Ishikawa (cell line): Measurements from ENCODE around the gene ETV6.

Experiments used
- CEBPB ChIP-seq: IDR thresholded peaks from 2 replicates; pipeline ENCODE4 v1.6.1; 2012
- CREB1 ChIP-seq: IDR thresholded peaks from 2 replicates; pipeline ENCODE4 v1.6.1; 2012; ENCODE audit warnings: low read depth
- EGR1 ChIP-seq: IDR thresholded peaks from 2 replicates; pipeline ENCODE4 v1.6.1; 2012
- EP300 ChIP-seq: IDR thresholded peaks from 2 replicates; pipeline ENCODE4 v1.6.1; 2012; ENCODE audit warnings: borderline replicate concordance
- FOXM1 ChIP-seq: IDR thresholded peaks from 2 replicates; pipeline ENCODE4 v1.6.1; 2012; ENCODE audit warnings: low read depth, borderline replicate concordance
- NFIC ChIP-seq: IDR thresholded peaks from 2 replicates; pipeline ENCODE4 v1.6.1; 2012
- RAD21 ChIP-seq: IDR thresholded peaks from 2 replicates; pipeline ENCODE4 v1.6.1; 2012; ENCODE audit warnings: low read depth
- TAF1 ChIP-seq: IDR thresholded peaks from 2 replicates; pipeline ENCODE4 v1.6.1; 2012; ENCODE audit warnings: low read depth, mild to moderate bottlenecking
- TCF12 ChIP-seq: IDR thresholded peaks from 2 replicates; pipeline ENCODE4 v1.6.1; 2012; ENCODE audit warnings: low read depth
- TEAD4 ChIP-seq: IDR thresholded peaks from 2 replicates; pipeline ENCODE4 v1.6.1; 2012
- USF1 ChIP-seq: IDR thresholded peaks from 2 replicates; pipeline ENCODE4 v1.6.1; 2012
- YY1 ChIP-seq: IDR thresholded peaks from 2 replicates; pipeline ENCODE4 v1.6.1; 2012; ENCODE audit warnings: low read depth
- ZBTB7A ChIP-seq: IDR thresholded peaks from 2 replicates; pipeline ENCODE4 v1.6.1; 2012; ENCODE audit warnings: low read depth
- TF ChIP-seq, protein P1 (sequence below): IDR thresholded peaks from 2 replicates; pipeline ENCODE4 v1.6.1; 2012
- TF ChIP-seq, protein P2 (sequence below): IDR thresholded peaks from 2 replicates; pipeline ENCODE4 v1.6.1; 2012; ENCODE audit warnings: low read depth, mild to moderate bottlenecking

Gene ETV6

DNA sequence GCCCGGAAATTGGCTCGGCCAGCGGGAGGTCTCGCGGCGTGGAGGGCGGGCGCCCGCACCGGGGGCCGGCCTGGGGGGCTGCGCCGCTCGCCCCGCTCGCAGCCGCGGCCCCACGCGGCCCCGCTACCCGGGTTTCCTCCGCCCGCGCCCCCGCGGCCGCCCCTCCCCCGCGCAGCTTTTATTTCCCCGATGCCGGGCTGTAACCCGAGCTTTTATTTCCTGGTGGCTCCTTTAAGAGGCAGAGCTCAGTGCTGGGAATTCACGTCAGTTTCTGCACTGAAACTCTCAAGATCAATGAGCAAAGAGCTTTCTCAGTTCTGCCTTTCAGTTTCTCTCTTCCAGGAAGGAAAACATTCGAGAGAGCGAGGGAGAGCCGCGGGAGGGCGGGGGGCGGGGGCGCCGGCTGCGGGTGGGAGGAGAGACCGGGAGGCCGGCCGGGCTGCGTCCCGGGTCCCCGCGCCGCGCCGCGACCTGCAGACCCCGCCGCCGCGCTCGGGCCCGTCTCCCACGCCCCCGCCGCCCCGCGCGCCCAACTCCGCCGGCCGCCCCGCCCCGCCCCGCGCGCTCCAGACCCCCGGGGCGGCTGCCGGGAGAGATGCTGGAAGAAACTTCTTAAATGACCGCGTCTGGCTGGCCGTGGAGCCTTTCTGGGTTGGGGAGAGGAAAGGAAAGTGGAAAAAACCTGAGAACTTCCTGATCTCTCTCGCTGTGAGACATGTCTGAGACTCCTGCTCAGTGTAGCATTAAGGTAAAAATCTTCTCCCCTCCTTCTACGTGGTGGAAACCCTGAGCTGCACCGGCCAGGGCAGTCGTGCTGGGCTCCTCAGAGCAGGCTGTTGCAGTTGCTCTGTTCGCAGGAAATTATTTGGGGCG lies at the start of gene ETV6:
TSS of gene ETV6 (plus strand) at position 262 of the 873 bp plus-strand sequence. CDS start at position 716, 454 bp downstream.
- TF ChIP-seq TAF1 (peak; percentile 40), TCF12 (no peak), EGR1 (peak; percentile 54), ZBTB7A (no peak)

DNA sequence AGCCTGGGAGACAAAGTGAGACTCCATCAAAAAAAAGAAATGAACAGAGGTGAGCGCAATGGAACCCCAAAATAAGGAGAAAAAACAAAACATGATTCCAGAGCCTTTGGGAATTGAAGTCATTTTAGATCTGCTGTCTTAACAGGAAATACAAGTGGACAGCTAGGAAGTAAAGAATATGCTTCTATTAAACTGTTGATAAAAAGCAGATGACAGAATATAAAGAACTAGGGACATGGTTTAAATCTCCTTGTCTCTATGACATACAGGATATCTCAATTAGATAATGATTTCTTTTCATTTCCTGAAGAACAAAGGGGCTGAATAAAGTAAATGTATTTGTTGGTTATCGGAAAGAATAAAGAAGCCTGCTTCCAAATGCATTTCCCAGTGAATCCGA lies 49.3 kb upstream of the ETV6 start:
- TF ChIP-seq, protein P1, sequence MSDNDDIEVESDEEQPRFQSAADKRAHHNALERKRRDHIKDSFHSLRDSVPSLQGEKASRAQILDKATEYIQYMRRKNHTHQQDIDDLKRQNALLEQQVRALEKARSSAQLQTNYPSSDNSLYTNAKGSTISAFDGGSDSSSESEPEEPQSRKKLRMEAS = no peak
- TF ChIP-seq, protein P2, sequence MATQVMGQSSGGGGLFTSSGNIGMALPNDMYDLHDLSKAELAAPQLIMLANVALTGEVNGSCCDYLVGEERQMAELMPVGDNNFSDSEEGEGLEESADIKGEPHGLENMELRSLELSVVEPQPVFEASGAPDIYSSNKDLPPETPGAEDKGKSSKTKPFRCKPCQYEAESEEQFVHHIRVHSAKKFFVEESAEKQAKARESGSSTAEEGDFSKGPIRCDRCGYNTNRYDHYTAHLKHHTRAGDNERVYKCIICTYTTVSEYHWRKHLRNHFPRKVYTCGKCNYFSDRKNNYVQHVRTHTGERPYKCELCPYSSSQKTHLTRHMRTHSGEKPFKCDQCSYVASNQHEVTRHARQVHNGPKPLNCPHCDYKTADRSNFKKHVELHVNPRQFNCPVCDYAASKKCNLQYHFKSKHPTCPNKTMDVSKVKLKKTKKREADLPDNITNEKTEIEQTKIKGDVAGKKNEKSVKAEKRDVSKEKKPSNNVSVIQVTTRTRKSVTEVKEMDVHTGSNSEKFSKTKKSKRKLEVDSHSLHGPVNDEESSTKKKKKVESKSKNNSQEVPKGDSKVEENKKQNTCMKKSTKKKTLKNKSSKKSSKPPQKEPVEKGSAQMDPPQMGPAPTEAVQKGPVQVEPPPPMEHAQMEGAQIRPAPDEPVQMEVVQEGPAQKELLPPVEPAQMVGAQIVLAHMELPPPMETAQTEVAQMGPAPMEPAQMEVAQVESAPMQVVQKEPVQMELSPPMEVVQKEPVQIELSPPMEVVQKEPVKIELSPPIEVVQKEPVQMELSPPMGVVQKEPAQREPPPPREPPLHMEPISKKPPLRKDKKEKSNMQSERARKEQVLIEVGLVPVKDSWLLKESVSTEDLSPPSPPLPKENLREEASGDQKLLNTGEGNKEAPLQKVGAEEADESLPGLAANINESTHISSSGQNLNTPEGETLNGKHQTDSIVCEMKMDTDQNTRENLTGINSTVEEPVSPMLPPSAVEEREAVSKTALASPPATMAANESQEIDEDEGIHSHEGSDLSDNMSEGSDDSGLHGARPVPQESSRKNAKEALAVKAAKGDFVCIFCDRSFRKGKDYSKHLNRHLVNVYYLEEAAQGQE = no peak
- no peak for TF ChIP-seq CEBPB
- no peak for TF ChIP-seq EP300
- TF ChIP-seq EGR1 = no peak
- no peak for TF ChIP-seq FOXM1
- no peak for TF ChIP-seq NFIC
- TF ChIP-seq TCF12 = no peak
- no peak for TF ChIP-seq ZBTB7A
- TF ChIP-seq TEAD4 = no peak
- no peak for TF ChIP-seq YY1
- no peak for TF ChIP-seq CREB1
- TF ChIP-seq RAD21 = no peak
- no peak for TF ChIP-seq USF1
- TF ChIP-seq TAF1 = no peak

- TF ChIP-seq CEBPB = no peak
- no peak for TF ChIP-seq EGR1
- TF ChIP-seq, protein P2 = no peak
- TF ChIP-seq, protein P1 = no peak
- no peak for TF ChIP-seq NFIC
- TF ChIP-seq EP300 = no peak
- no peak for TF ChIP-seq CREB1
- no peak for TF ChIP-seq YY1
- no peak for TF ChIP-seq TEAD4
- TF ChIP-seq RAD21 = no peak
- no peak for TF ChIP-seq TAF1
- TF ChIP-seq ZBTB7A = no peak
- TF ChIP-seq FOXM1 = no peak
- no peak for TF ChIP-seq USF1
- no peak for TF ChIP-seq TCF12
Measured at GRCh38 chr12:11601647-11602046, 47.8 kb upstream of the ETV6 start.

GRCh38 chr12:11607313-11608081 lies 42.0 kb upstream of the ETV6 start:
- TF ChIP-seq CREB1 (no peak), TEAD4 (no peak), ZBTB7A (no peak), CEBPB (no peak), TCF12 (no peak), RAD21 (no peak), YY1 (no peak), USF1 (no peak), NFIC (no peak), EGR1 (no peak), TAF1 (no peak), EP300 (no peak), FOXM1 (no peak)
- TF ChIP-seq, protein P2 = no peak
- TF ChIP-seq, protein P1 = no peak
